GM12878 (cell line): ENCODE data around the gene FYB1. TPM values are rescaled to one million over a fixed set of nuclear protein-coding genes. Genes with fewer than 3 reads are reported as not detected.
A peak's percentile ranks its signal among the peaks of the same experiment; 100 is the strongest.

Experiments used
- ATAC-seq: fragments of 200-7000 bp; cut with Tn5 transposase; 3 replicates; pipeline ENCODE4 v1.9.1; 2020; ENCODE audit warnings: mild to moderate bottlenecking, moderate library complexity
- BruUV-seq: library from RNA; stranded (reverse); fragments of 400-500 nt; replicated peaks from 2 replicates; lab custom pipeline; 2021; lab: Mats Ljungman, UMichigan
- CTCF ChIA-PET: fragments of 300-600 bp; sonication (Branson Sonifier 250); formaldehyde crosslinking; extraction: SDS; loops from one replicate; lab custom pipeline; 2021; ENCODE audit warnings: inconsistent platforms; lab: Yijun Ruan, JAX
- POLR2A ChIA-PET: fragments of 350-600 bp; formaldehyde crosslinking; extraction: SDS; loops from one replicate; lab custom pipeline; 2021; ENCODE audit warnings: inconsistent platforms; lab: Charles Lee
- RAD21 ChIA-PET: fragments of 300-600 bp; sonication (Branson Sonifier 250); formaldehyde crosslinking; loops from one replicate; lab custom pipeline; 2023; ENCODE audit warnings: antibody characterized with exemption; ENCODE audit not compliant: unreplicated experiment; lab: Charles Lee
- SMC1A ChIA-PET: fragments of 300-600 bp; sonication (Branson Sonifier 250); formaldehyde crosslinking; loops from one replicate; lab custom pipeline; 2023; ENCODE audit not compliant: unreplicated experiment, uncharacterized antibody; lab: Charles Lee
- DNase-seq: peaks from one replicate; pipeline ENCODE4 v3.0.0-alpha.2; 2011; ENCODE audit warnings: low read depth, low spot score
- FAIRE-seq: peaks from 3 replicates; lab custom pipeline; 2011; peaks lifted over from hg19 to GRCh38; lab: Jason Lieb, UNC
- H2AFZ ChIP-seq: 2 replicates; pipeline ENCODE4 v1.6.0; 2011; ENCODE audit warnings: low read depth, low read length, control low read depth; ENCODE audit not compliant: control insufficient read depth
- H3K27ac ChIP-seq: 2 replicates; pipeline ENCODE4 v1.5.1; 2011; ENCODE audit warnings: control low read depth; ENCODE audit not compliant: control insufficient read depth, insufficient read depth
- H3K27me3 ChIP-seq, 2 experiments: replicated peaks in 1 of 2; 2 replicates each; pipeline versions ENCODE4 v1.6.0 to v1.6.1; 2011; ENCODE audit warnings: low read length in 1 of 2; ENCODE audit not compliant: control insufficient read depth in 2 of 2, insufficient read depth in 2 of 2
- H3K36me3 ChIP-seq, 2 experiments: 2 replicates each; pipeline ENCODE4 v1.5.1; 2011; ENCODE audit warnings: low read length in 1 of 2; ENCODE audit not compliant: control insufficient read depth in 2 of 2, insufficient read depth in 2 of 2
- H3K4me1 ChIP-seq: 2 replicates; pipeline ENCODE4 v1.6.1; 2011; ENCODE audit warnings: mild to moderate bottlenecking, low read length, moderate library complexity, mixed read lengths; ENCODE audit not compliant: control insufficient read depth, insufficient read depth
- H3K4me2 ChIP-seq: 2 replicates; pipeline ENCODE4 v1.6.0; 2011; ENCODE audit warnings: control low read depth; ENCODE audit not compliant: control insufficient read depth, insufficient read depth
- H3K4me3 ChIP-seq: fragments of 200-600 bp; sonication (generic); 2 replicates; pipeline ENCODE4 v1.5.1; 2016
- H3K79me2 ChIP-seq: 2 replicates; pipeline ENCODE4 v1.6.0; 2011; ENCODE audit warnings: low read length; ENCODE audit not compliant: control insufficient read depth, insufficient read depth
- H3K9ac ChIP-seq: 2 replicates; pipeline ENCODE4 v1.8.0; 2011; ENCODE audit warnings: low read length, control low read depth, mixed read lengths; ENCODE audit not compliant: control insufficient read depth, insufficient read depth
- H3K9me3 ChIP-seq: replicated peaks from 3 replicates; pipeline ENCODE4 v1.5.1; 2011; ENCODE audit warnings: mild to moderate bottlenecking, low read length; ENCODE audit not compliant: control insufficient read depth, insufficient read depth
- H4K20me1 ChIP-seq: 2 replicates; pipeline ENCODE4 v1.6.0; 2011; ENCODE audit not compliant: control insufficient read depth, insufficient read depth
- E4F1 ChIP-seq: fragments of 450-650 bp; IDR thresholded peaks from 2 replicates; pipeline ENCODE4 v1.6.1; 2018; ENCODE audit warnings: borderline replicate concordance, mild to moderate bottlenecking; ENCODE audit not compliant: partially characterized antibody
- KDM1A ChIP-seq: fragments of 200-600 bp; sonication (generic); IDR thresholded peaks from 2 replicates; pipeline ENCODE4 v1.6.1; 2016; ENCODE audit warnings: borderline replicate concordance
- SPI1 ChIP-seq: IDR thresholded peaks from 2 replicates; pipeline ENCODE4 v1.6.1; 2011; ENCODE audit warnings: low read depth, mild to moderate bottlenecking, low read length, moderate library complexity, borderline replicate concordance; ENCODE audit not compliant: insufficient read depth
- WGBS: methylation state at CpG from one replicate; pipeline ENCODE4 v1.1.6; 2016; ENCODE audit warnings: low lambda C conversion rate; ENCODE audit not compliant: insufficient replicate concordance, insufficient coverage; ENCODE audit errors: missing lambda C conversion rate; 5-methylcytosine and 5-hydroxymethylcytosine counted together
- in situ Hi-C: fragments of 300-500 bp; cut with MboI; formaldehyde crosslinking; loops from 9 replicates; pipeline ENCODE4 v1.14.3; 2018; ENCODE audit warnings: mixed read lengths
- intact Hi-C: fragments of 100-400 bp; cut with micrococcal nuclease; formaldehyde crosslinking; loops from one replicate; pipeline ENCODE4 v1.14.2; 2022; ENCODE audit not compliant: unreplicated experiment
- polyA plus RNA-seq, 11 experiments: library from polyadenylated mRNA; depleted of rRNA in 4 of 11; unstranded in 6 of 11; stranded (reverse) in 5 of 11; fragments of >200 nt; fragmentation: Nextera tagmentation in 4 of 11; fragmentation: Illumina TruSeq in 1 of 11; extraction: Ambion mirVana in 4 of 11; extraction: Trizol in 1 of 11; gene quantifications; 1 replicate in 1 of 11; 2 replicates in 10 of 11; pipeline versions ENCODE4 v1.2.1 to v1.2.3, GENCODE V29; 2011 to 2016; ENCODE audit warnings: inconsistent platforms in 2 of 11, missing spikeins in 2 of 11, low read depth in 1 of 11
- total RNA-seq, 4 experiments: library from RNA; depleted of rRNA in 3 of 4; stranded (reverse); fragments of >200 nt in 3 of 4; fragmentation: Illumina TruSeq in 1 of 4; extraction: Trizol in 1 of 4; gene quantifications; 2 replicates each; pipeline versions ENCODE4 v1.2.1 to v1.2.3, GENCODE V29; 2013 to 2021

The FYB1 gene
- total and polyA plus RNA-seq, 10 of the 15 experiments (the other 5 are each of a cell fraction or from before 2014, with no cell fraction given), result 0.06 to 4.3 (median 0.25) TPM; not detected in 2

- SMC1A ChIA-PET, result interaction anchor here (1.0 to 3.0 kb wide), 6 partner anchors 13 to 131 kb away, joined by 3 to 10 read pairs (median 4); no protein-coding TSS in a partner anchor
- Histone ChIP-seq H2AFZ (no peak overlapping the region), H3K36me3 (no peaks in the 10 kb centered on the region), H3K4me2 (no peak overlapping the region), H3K27ac (no peak overlapping the region), H3K9ac (no peak overlapping the region), H3K4me3 (no peak overlapping the region), H3K4me1 (no peaks in the 10 kb centered on the region), H4K20me1 (no peaks in the 10 kb centered on the region), H3K27me3 (no peaks in the 10 kb centered on the region), H3K9me3 (no peaks in the 10 kb centered on the region), H3K79me2 (no peaks in the 10 kb centered on the region)
- ATAC-seq, result no peak
- POLR2A ChIA-PET, result no interaction called here
- DNase-seq, result no peak
- no peak for FAIRE-seq
- intact Hi-C loops, result no loop called here
- CTCF ChIA-PET, result interaction anchor here (1.0 to 3.2 kb wide), 5 partner anchors 26 to 224 kb away, joined by 3 to 11 read pairs (median 5); no protein-coding TSS in a partner anchor
- TF ChIP-seq E4F1, result no peak
- TF ChIP-seq KDM1A, result no peak
- TF ChIP-seq SPI1, result peak; percentile 65
- RAD21 ChIA-PET, result interaction anchor here (1.2 to 2.8 kb wide), 2 partner anchors 51 to 65 kb away, joined by 4 to 11 read pairs; no protein-coding TSS in a partner anchor
- in situ Hi-C loops, result no loop called here
- BruUV-seq, result no TSS peak
- 0% methylated on average over 2 of the region's 2 CpGs for WGBS
Observed at GRCh38 chr5:39151745-39152144, 67.6 kb downstream of the FYB1 start.
